K562 (cell line): ENCODE data around the gene GNB5. TPM values are rescaled to one million over a fixed set of nuclear protein-coding genes. Genes with fewer than 3 reads are reported as not detected.
A peak's percentile ranks its signal among the peaks of the same experiment; 100 is the strongest.

Experiments
- ATAC-seq: fragments of 200-7000 bp; cut with Tn5 transposase; 3 replicates; pipeline ENCODE4 v1.9.1; 2020; ENCODE audit warnings: moderate library complexity
- BruUV-seq: library from RNA; stranded (reverse); fragments of 400-500 nt; replicated peaks from 2 replicates; lab custom pipeline; 2021; lab: Mats Ljungman, UMichigan
- CTCF ChIA-PET: fragments of 300-600 bp; formaldehyde crosslinking; extraction: SDS; loops from one replicate; lab custom pipeline; 2021; ENCODE audit warnings: low intra/inter-chr PET ratio; lab: Yijun Ruan, JAX
- POLR2A ChIA-PET: fragments of 300-600, 350-650 bp; sonication (Branson Sonifier 250); formaldehyde crosslinking; extraction: SDS; loops from one replicate; lab custom pipeline; 2021; ENCODE audit warnings: antibody characterized with exemption, inconsistent platforms; lab: Yijun Ruan, JAX
- DNase-seq, 4 experiments: peaks; one replicate each; pipeline versions ENCODE4 v3.0.0 to v3.0.0-alpha.2; 2011 to 2018; ENCODE audit warnings: low spot score in 3 of 4, mixed read lengths in 3 of 4; ENCODE audit errors: extremely low read depth in 1 of 4
- FAIRE-seq: peaks from 2 replicates; lab custom pipeline; 2011; peaks lifted over from hg19 to GRCh38; lab: Jason Lieb, UNC
- H2AFZ ChIP-seq: 2 replicates; pipeline ENCODE4 v1.6.0; 2011; ENCODE audit warnings: low read depth, low read length, control low read depth, inconsistent platforms
- H3K27ac ChIP-seq: fragments of 200-600 bp; 3 replicates; pipeline ENCODE4 v1.8.0; 2011; ENCODE audit warnings: low read depth, mild to moderate bottlenecking, control low read depth, inconsistent platforms, low read length, moderate library complexity, mixed read lengths; ENCODE audit errors: extremely low read depth
- H3K27me3 ChIP-seq, 2 experiments: fragments of 300-600 bp in 1 of 2; 2 replicates in 1 of 2; 3 replicates in 1 of 2; pipeline versions ENCODE4 v1.6.0 to v1.8.0; 2011; ENCODE audit warnings: inconsistent platforms in 2 of 2, low read length in 2 of 2, mild to moderate bottlenecking in 1 of 2, mixed read lengths in 1 of 2, moderate library complexity in 1 of 2; ENCODE audit not compliant: control insufficient read depth in 2 of 2, insufficient read depth in 2 of 2
- H3K36me3 ChIP-seq: fragments of 300-600 bp; 3 replicates; pipeline ENCODE4 v1.8.0; 2011; ENCODE audit warnings: mild to moderate bottlenecking, low read length, inconsistent platforms; ENCODE audit not compliant: control insufficient read depth, insufficient read depth
- H3K4me1 ChIP-seq, 2 experiments: fragments of 200-600 bp in 1 of 2; replicated peaks in 1 of 2; 2 replicates in 1 of 2; 3 replicates in 1 of 2; pipeline versions ENCODE4 v1.5.1 to v1.8.0; 2011; ENCODE audit warnings: inconsistent platforms in 2 of 2, low read length in 2 of 2, mild to moderate bottlenecking in 1 of 2, mixed read lengths in 1 of 2, moderate library complexity in 1 of 2; ENCODE audit not compliant: control insufficient read depth in 2 of 2, insufficient read depth in 2 of 2
- H3K4me2 ChIP-seq: 2 replicates; pipeline ENCODE4 v1.6.1; 2011; ENCODE audit warnings: low read length, control low read depth, inconsistent platforms, mixed read lengths; ENCODE audit not compliant: insufficient read depth
- H3K4me3 ChIP-seq: fragments of 200-600 bp; sonication (generic), shearing (Covaris generic); 2 replicates; pipeline ENCODE4 v1.5.1; 2016; ENCODE audit warnings: control low read depth, inconsistent platforms
- H3K79me2 ChIP-seq: fragments of 200-600 bp; 3 replicates; pipeline ENCODE4 v1.8.0; 2011; ENCODE audit warnings: low read length, inconsistent platforms; ENCODE audit not compliant: control insufficient read depth, insufficient read depth
- H3K9ac ChIP-seq, 2 experiments: 2 replicates each; pipeline versions ENCODE4 v1.6.0 to v1.6.1; 2011; ENCODE audit warnings: low read depth in 2 of 2, low read length in 2 of 2, control low read depth in 1 of 2, inconsistent platforms in 1 of 2, mild to moderate bottlenecking in 1 of 2, mixed read lengths in 1 of 2; ENCODE audit not compliant: insufficient read depth in 1 of 2
- H3K9me1 ChIP-seq: one replicate; pipeline ENCODE4 v1.6.0; 2011; ENCODE audit warnings: inconsistent platforms, mild to moderate bottlenecking, low read length, moderate library complexity; ENCODE audit not compliant: control insufficient read depth, insufficient read depth
- H3K9me3 ChIP-seq: replicated peaks from 2 replicates; pipeline ENCODE4 v1.5.1; 2011; ENCODE audit warnings: low read depth, low read length, inconsistent platforms; ENCODE audit not compliant: control insufficient read depth, insufficient read depth
- H4K20me1 ChIP-seq: replicated peaks from 2 replicates; pipeline ENCODE4 v1.6.1; 2011; ENCODE audit warnings: low read length, inconsistent platforms, mixed read lengths; ENCODE audit not compliant: control insufficient read depth, insufficient read depth
- ARID1B ChIP-seq: fragments of 450-650 bp; IDR thresholded peaks from 2 replicates; pipeline ENCODE4 v1.6.1; 2016; ENCODE audit warnings: antibody characterized with exemption, mild to moderate bottlenecking, inconsistent platforms
- BRD4 ChIP-seq: fragments of 200-600 bp; sonication (generic); IDR thresholded peaks from 2 replicates; pipeline ENCODE4 v1.6.1; 2017; ENCODE audit warnings: inconsistent platforms
- FOXK2 ChIP-seq, 2 experiments: fragments of 450-650 bp; IDR thresholded peaks in 1 of 2; conservative IDR thresholded peaks in 1 of 2; 2 replicates each; pipeline ENCODE4 v1.6.1; 2016; ENCODE audit warnings: low read depth in 2 of 2, mild to moderate bottlenecking in 1 of 2
- HDAC1 ChIP-seq, 2 experiments: fragments of 450-650 bp; IDR thresholded peaks; 2 replicates each; pipeline ENCODE4 v1.6.1; 2016 to 2017; ENCODE audit warnings: inconsistent platforms in 1 of 2, mild to moderate bottlenecking in 1 of 2, moderate library complexity in 1 of 2
- IFI16 ChIP-seq: fragments of 250-450 bp; sonication (Bioruptor Pico); IDR thresholded peaks from 2 replicates; pipeline ENCODE4 v2.1.2; 2022; ENCODE audit warnings: mild to moderate bottlenecking, inconsistent platforms
- IRF9 ChIP-seq: fragments of 450-650 bp; IDR thresholded peaks from 2 replicates; pipeline ENCODE4 v1.6.1; 2016; ENCODE audit warnings: missing biosample characterization, missing genetic modification characterization
- KDM1A ChIP-seq, 2 experiments: fragments of 450-650 bp; IDR thresholded peaks; 2 replicates each; pipeline ENCODE4 v1.6.1; 2016; ENCODE audit warnings: mild to moderate bottlenecking in 2 of 2
- L3MBTL2 ChIP-seq: fragments of 450-650 bp; IDR thresholded peaks from 2 replicates; pipeline ENCODE4 v1.6.1; 2016; ENCODE audit warnings: mild to moderate bottlenecking, moderate library complexity
- PBX2 ChIP-seq, 2 experiments: IDR thresholded peaks in 1 of 2; conservative IDR thresholded peaks in 1 of 2; 2 replicates each; pipeline ENCODE4 v1.6.1; 2016; ENCODE audit warnings: low read depth in 2 of 2, mild to moderate bottlenecking in 1 of 2, missing compliant biosample characterization in 1 of 2, missing genetic modification characterization in 1 of 2, moderate library complexity in 1 of 2
- PYGO2 ChIP-seq: fragments of 450-650 bp; IDR thresholded peaks from 2 replicates; pipeline ENCODE4 v1.6.1; 2016; ENCODE audit warnings: mild to moderate bottlenecking, missing genetic modification characterization, moderate library complexity, missing compliant biosample characterization
- RFX1 ChIP-seq: fragments of 450-650 bp; IDR thresholded peaks from 2 replicates; pipeline ENCODE4 v1.6.1; 2016; ENCODE audit warnings: mild to moderate bottlenecking, moderate library complexity
- SMARCA4 ChIP-seq: fragments of 450-650 bp; IDR thresholded peaks from 2 replicates; pipeline ENCODE4 v1.6.1; 2016
- TRIM24 ChIP-seq, 2 experiments: fragments of 450-650 bp; IDR thresholded peaks; 2 replicates each; pipeline ENCODE4 v1.6.1; 2016
- ZBTB26 ChIP-seq: fragments of 450-650 bp; formaldehyde crosslinking; IDR thresholded peaks from 2 replicates; pipeline ENCODE4 v1.4.0; 2022; ENCODE audit warnings: missing genetic modification characterization
- ZC3H11A ChIP-seq: IDR thresholded peaks from 2 replicates; pipeline ENCODE4 v1.6.1; 2012; ENCODE audit warnings: low read depth, low read length, improper control_type of control experiment
- ZNF311 ChIP-seq: fragments of 250-450 bp; sonication (Bioruptor Pico); IDR thresholded peaks from 2 replicates; pipeline ENCODE4 v1.4.0; 2020; ENCODE audit warnings: mild to moderate bottlenecking, moderate library complexity
- ZNF431 ChIP-seq: sonication (generic); formaldehyde crosslinking; IDR thresholded peaks from 2 replicates; pipeline ENCODE4 v1.8.0; 2022; ENCODE audit warnings: mild to moderate bottlenecking, missing genetic modification reagents
- ZNF561 ChIP-seq: fragments of 450-650 bp; formaldehyde crosslinking; conservative IDR thresholded peaks from 2 replicates; pipeline ENCODE4 v1.4.0; 2020; ENCODE audit warnings: mild to moderate bottlenecking, moderate library complexity
- WGBS: fragments of 100-300 bp; shearing (Covaris generic); methylation state at CpG from one replicate; pipeline ENCODE4 v1.1.6; 2016; ENCODE audit warnings: low coverage, mixed read lengths; ENCODE audit not compliant: insufficient coverage; ENCODE audit errors: missing lambda C conversion rate; 5-methylcytosine and 5-hydroxymethylcytosine counted together
- in situ Hi-C: fragments of 300-500 bp; cut with MboI; formaldehyde crosslinking; loops from 4 replicates; pipeline ENCODE4 v1.15.0; 2018; ENCODE audit warnings: inconsistent platforms, mixed read lengths
- intact Hi-C: fragments of 100-400 bp; cut with micrococcal nuclease; formaldehyde crosslinking; loops from 2 replicates; pipeline ENCODE4 v1.14.2; 2022
- polyA plus RNA-seq, 8 experiments: library from polyadenylated mRNA; depleted of rRNA in 4 of 8; stranded (reverse) in 5 of 8; unstranded in 3 of 8; fragments of >200 nt; fragmentation: Nextera tagmentation in 2 of 8; fragmentation: Illumina TruSeq in 1 of 8; extraction: Ambion mirVana in 2 of 8; extraction: Trizol in 1 of 8; gene quantifications; 2 replicates each; pipeline versions ENCODE4 v1.2.1 to v1.2.3, GENCODE V29; 2011 to 2014; ENCODE audit warnings: inconsistent platforms in 1 of 8, missing spikeins in 1 of 8
- total RNA-seq, 7 experiments: library from RNA; depleted of rRNA in 6 of 7; stranded (reverse); fragments of >200 nt in 6 of 7; fragmentation: Illumina TruSeq in 2 of 7; extraction: Trizol in 2 of 7; gene quantifications; 2 replicates each; pipeline versions ENCODE4 v1.2.1 to v1.2.3, GENCODE V29; 2011 to 2021; ENCODE audit warnings: low replicate concordance in 1 of 7

GNB5 gene
- total and polyA plus RNA-seq, 9 of the 15 experiments (the other 6 are each of a cell fraction or from before 2014, with no cell fraction given), result 0.11 to 2.1 (median 0.77) TPM

GRCh38 chr15:52118969-52119749, 72.0 kb downstream of the GNB5 start:
- Histone ChIP-seq H3K27ac (no peak overlapping the region), H3K9ac (no peak overlapping the region), H3K9me3 (no peaks in the 10 kb centered on the region), H3K79me2 (no peaks in the 10 kb centered on the region), H3K4me2 (no peak overlapping the region), H3K4me1 (peaks cover 11 to 12% of the 10 kb centered on the region in 2 experiments; a peak in 3 of 5 replicates), H3K27me3 (no peaks in the 10 kb centered on the region), H3K36me3 (no peaks in the 10 kb centered on the region), H4K20me1 (no peaks in the 10 kb centered on the region), H2AFZ (no peak overlapping the region), H3K4me3 (no peak overlapping the region), H3K9me1 (no peaks in the 10 kb centered on the region)
- ChIA-PET CTCF (no interaction called here), POLR2A (no interaction called here)
- in situ Hi-C loops (no loop called here), intact Hi-C loops (no loop called here)
- DNase-seq (peak in 1 of 4 experiments; percentile 34), FAIRE-seq (no peak), ATAC-seq (no peak)
- no TSS peak for BruUV-seq
- WGBS, result 11% methylated on average over 1 of the region's 3 CpGs
- no peak for TF ChIP-seq PYGO2
- TF ChIP-seq ARID1B, result 0 out of 2 replicates have a peak, but pooled peaks have one; percentile 16
- TF ChIP-seq ZNF311, result no peak
- peak in 1 of 2 experiments; percentile 44; a peak in 1 of 4 replicates for TF ChIP-seq KDM1A (IDR thresholded peaks at IDR 0.05)
- peak in 1 of 2 experiments; percentile 37; a peak in 1 of 4 replicates for TF ChIP-seq TRIM24 (IDR thresholded peaks at IDR 0.05)
- TF ChIP-seq ZNF431, result no peak
- TF ChIP-seq RFX1, result no peak
- no peak for TF ChIP-seq ZNF561
- no peak for TF ChIP-seq IRF9
- no peak for TF ChIP-seq BRD4
- no peak for TF ChIP-seq IFI16 (CRISPR knock-in tag)
- TF ChIP-seq HDAC1 (IDR thresholded peaks at IDR 0.05), result peak in 1 of 2 experiments; percentile 46; a peak in 2 of 4 replicates
- TF ChIP-seq ZC3H11A, result no peak
- no peak for TF ChIP-seq FOXK2 (conservative IDR thresholded peaks at IDR 0.05 in 1 of 2, IDR thresholded peaks at IDR 0.05 in 1 of 2; ENCODE audit: low read depth in 2 of 2)
- TF ChIP-seq ZBTB26 (CRISPR knock-in tag), result 0 out of 2 replicates have a peak, but pooled peaks have one; percentile 68
- no peak for TF ChIP-seq L3MBTL2
- no peak for TF ChIP-seq SMARCA4
- TF ChIP-seq PBX2 (CRISPR knock-in tag; IDR thresholded peaks at IDR 0.05; ENCODE audit: low read depth), result no peak
- TF ChIP-seq PBX2 (tag; conservative IDR thresholded peaks at IDR 0.05; ENCODE audit: low read depth), result no peak
